ENCODE data around the gene OXA1L.
"Not testable (repeated sequence)": the region's sequence is repeated elsewhere in the genome, so short reads cannot be mapped to it uniquely, and the experiment has no call there.

Gene OXA1L

DNA sequence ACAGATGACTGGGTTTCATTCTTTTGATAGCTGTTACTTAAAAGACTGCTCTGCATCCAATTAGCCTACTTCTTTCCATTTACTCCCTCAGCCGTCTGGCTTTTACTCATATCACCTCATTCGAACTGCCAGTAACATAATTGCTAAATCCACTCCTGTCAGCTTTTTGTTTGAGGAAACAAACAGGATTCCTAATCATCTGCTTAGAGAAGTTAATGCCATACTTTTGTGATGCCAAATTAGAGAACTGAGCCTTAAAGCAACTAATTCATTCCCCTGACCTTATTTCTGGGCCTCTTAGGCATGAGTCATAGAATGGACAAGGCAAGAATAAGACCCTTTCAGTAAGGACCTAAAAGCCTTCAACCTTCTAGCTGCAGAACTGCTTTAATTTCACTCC is 2.9 kb downstream of the OXA1L start:
- no peak for DNase-seq

DNA sequence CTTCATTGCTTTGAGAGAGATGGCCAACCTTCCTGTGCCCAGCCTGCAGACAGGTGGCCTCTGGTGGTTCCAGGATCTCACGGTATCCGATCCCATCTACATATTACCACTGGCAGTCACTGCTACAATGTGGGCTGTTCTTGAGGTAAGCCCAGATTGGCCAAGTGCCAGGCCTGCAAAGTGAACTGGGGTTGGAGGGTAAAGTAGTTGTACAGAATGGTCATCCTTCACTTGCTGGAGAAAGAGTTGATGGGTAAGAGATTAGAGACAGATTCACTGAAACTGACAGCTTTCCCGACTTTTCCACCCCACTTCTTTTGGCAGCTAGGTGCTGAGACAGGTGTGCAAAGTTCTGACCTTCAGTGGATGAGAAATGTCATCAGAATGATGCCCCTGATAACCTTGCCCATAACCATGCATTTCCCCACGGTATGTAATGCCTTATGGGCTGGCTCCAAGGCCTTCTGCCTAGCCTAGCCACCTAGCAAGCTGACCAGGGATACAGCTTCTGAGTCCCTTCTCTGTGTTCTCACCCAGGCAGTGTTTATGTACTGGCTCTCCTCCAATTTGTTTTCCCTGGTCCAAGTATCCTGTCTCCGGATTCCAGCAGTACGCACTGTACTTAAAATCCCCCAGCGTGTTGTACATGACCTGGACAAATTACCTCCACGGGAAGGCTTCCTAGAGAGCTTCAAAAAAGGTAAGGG is 4.1 kb downstream of the OXA1L start:
- DNase-seq = no peak

DNA sequence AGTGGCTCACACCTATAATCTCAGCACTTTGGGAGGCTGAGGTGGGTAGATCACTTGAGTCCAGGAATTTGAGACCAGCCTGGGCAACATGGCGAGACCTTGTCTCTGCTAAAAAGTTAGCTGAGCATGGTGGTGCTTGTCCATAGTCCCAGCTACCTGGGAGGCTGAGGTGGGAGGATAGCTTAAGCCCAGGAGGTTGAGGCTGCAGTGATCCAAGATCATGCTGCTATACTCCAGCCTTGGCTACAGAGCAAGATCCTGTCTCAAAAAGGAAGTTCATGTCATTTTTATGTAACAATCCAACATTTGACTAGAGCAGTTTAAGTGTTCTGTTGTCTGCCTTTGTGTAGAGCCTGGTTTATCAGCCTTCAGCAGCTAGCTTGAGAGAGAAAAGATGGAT is 6.2 kb downstream of the OXA1L start:
- DNase-seq = no peak

DNA sequence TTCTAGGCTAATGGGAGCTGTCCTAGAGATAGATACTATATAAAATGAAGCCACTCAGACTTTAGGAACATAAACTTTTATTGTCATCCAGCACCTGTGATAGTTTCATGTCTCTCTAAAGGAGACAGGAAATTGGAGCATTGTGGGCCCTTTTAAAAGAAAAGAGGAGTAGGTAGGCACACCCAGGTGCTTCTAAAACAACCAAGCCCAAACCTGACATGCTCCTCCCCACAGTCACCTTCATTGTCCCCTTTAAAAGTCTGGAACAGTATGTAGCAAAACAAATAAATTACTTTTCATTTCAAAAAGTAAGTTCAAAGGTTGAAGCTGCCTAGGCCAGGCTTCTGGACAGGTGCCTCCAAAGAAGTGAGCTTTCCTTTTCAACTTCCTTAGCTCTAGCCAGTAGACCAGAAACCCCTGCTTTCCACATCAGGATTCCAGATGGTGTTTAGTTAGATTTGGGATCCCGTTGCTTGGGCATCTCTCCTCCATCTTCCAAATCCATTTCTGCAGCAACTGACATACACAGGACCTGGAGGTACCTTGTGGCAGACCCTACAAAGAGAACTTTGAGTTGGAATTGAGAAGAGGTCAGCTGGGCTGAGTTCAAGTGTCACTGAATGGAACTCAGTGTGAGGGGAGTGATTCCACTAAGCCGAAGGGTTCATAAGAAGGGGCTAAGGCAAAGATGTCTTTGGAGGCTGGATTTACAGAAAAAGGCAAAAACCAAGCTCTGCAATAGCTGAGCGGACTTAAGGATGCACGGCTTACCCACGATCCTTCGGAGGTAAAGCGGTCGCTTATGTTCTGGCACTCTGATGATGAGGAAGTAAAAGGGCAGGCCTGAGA is 6.9 kb downstream of the OXA1L start:
- DNase-seq = no peak

DNA sequence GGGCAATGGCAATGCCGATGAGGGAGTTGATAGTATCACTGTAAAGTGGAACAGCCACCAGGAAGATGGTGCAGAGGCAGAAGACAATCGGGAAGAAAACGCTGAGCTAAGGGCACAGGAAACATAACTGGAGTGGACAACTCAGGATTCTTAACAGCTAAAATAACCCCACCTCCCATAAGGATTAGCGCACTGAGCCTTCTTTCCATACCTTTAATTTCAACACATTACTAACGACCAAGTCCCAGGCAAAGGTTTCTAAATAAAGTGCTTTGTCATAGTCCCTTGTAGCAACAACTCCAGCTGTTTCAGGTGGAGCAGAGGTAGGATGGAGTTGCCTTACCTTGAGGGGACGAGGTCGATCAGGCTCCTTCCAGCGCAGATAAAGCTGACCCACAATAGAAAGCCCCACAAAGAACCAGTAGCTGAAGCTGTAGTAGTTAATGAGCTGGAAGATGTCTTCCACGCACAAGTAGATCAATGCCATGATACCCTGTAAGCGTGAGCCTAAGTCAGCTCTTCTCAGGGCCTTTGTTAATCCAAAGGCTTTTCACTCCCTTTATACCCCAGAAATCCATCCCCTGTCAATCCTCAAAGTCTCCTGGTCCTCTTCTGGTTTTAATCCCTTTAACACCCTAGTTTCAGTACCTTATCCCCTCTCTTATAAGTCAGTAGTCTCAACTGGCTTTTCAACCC is 7.7 kb downstream of the OXA1L start:
- no peak for DNase-seq

DNA sequence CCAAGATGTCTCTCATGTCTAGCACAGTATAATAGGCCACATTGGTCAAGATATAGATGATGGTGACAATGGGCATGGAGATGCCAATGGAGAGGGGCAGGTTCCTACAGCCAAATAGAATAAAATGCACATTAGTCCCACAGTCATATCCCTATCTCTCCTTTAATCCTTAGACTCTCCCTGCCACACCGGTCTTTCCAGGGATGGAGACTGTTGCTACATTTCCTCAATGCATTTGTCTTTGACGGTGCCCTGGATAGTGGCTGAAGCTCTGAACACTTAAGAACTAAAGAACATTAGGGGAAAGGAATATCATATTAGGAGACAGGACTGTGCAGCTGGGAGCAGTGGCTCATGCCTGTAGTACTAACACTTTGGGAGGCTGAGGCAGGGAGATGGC is 9.7 kb downstream of the OXA1L start:
- DNase-seq = no peak

DNA sequence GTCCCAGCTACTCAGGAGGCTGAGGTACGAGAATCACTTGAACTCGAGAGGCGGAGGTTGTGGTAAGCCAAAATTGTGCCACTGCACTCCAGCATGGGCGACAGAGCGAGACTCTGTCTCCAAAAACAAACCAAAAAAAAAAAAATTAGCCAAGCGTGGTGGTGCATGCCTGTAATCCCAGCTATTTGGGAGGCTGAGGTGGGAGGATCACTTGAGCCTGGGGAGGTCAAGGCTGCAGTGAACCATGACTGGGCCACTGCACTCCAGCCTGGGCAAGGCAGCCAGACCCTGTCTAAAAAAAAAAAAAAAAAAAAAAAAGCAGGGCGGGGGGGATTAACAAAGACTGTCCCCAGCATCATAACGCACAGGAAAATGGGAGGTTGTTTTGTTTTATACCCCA is 10.4 kb downstream of the OXA1L start:
- DNase-seq = not testable (repeated sequence)

DNA sequence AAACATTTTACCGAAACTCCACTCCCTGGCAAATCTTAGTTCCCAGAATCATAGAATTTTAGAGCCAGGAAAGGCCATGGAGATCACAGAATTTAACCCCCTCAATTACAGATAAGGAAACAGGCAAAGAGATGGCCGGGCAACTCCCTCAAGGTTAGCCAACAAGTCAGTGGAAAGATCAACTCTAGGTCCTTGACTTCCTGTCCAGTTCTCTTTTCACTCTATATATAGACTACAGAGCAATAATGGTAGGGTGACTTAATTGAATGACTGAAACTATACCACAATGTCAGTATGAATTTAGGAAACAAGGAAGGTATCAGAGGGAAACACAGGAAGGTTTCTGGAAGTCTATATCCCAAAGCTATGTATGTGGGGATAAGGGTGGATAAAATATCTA is 11.6 kb downstream of the OXA1L start:
- DNase-seq = no peak

DNA sequence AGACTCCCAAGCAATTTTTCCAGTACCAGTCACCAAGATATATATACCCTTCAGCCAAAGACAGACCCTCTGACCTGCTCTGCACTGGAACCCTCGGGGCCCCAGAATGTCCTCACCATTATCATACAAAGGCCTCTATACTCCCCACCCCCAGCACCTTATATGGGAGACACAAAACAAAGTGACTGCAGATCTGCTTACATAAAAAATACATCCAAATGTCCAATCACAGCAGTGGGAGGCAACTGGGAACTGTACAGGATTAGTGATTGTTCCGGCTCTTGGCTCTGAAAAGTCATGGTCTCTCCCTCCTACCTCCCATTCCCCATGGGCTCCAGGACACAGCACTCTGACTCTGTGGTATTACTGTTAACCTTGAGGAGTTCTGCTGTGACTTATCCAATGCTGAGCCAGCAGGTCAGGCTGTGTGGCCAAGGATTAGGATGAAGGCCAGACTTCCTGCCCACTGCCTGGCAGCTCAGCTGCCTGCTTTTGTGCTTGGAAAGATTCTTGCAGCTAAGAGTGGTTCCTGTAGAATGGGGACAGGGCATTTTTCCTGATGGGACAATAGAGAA is 13.7 kb downstream of the OXA1L start:
- DNase-seq = no peak

DNA sequence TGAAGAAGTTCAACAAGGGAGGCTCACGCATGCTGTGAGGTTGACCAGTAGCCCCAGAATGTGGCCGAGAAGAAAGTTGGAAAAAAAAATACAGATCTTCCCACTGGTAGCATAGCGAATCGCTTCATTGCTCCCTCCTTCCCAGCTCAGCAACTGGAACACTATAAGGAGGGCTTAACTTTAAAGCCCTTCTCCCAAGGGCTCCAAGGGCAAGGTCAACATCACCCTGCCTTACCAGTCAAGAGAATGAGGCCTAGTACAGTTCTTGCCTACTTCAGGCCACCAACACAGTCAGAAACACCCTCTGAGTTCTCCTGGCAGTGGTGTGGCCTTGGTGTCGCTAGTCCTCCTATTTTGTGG is 14.4 kb downstream of the OXA1L start:
- no peak for DNase-seq

DNA sequence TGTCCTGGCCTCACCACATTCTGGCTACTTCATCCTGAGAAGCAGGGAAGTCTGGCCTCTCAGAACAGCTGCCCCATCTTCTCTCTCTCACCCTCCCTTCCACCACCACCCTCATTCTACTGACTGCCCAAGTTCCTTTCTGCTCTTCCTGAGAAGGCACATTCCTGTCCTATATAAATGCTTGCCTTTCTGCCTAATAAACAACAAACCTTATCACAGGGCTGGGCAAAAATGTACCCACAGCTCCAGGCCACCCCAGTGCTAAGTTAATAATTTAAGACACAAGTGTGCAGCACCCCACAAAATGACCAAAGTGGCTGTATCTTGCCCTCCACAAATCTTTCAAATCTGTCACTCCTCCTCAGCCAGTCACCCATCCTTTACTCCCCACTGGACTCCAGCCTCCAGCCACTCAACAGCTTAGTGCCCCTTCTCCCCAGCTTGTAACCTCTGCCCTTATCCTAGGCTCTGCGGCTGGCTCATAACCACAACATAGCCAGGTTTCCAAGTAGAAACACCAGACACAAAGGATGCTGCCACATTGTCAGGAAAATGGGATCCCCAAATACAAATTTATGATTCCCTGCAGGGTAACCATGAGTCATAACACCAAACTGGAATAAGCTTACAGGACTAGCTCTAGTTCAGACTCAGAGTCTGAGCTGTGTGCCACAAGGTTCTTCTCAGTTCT is 15.0 kb downstream of the OXA1L start:
- peak; percentile 18 for DNase-seq

DNA sequence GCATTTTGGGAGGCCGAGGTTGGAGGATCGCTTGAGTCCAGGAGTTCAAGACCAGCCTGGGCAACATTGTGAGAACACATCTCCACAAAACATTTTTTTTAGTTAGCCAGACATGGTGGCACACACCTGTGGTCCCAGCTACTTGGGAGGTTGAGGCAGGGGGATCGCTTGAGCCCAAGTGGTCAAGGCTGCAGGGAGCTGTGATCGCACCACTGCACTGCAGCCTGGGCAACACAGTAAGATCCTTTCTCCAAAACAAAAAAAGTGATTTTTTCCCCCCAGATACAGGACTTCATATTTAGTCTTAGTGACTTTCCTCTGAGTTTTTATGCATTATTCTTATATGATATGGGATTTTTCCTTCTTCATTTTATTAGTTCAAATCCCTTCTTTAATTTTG is 20.2 kb downstream of the OXA1L start:
- no peak for DNase-seq

DNA sequence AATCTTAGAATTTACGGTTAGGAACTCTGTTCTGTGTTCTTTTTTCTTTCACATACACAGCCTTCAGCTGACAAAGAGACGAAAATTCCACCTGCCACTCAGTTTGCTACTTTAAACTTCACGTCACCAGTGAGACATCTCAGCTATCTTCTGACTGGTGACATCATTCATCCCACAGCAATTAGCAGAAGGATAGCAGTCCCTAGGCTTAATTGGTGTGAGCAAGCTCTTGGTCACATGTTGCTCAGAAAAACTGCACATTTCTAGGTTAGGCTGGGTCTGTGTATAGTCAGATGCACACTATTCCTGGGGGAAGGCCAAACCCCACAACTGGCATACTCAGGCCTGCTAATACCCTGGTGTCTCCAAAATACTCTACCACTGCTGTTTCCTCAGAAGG is 24.8 kb downstream of the OXA1L start:
- DNase-seq = no peak

DNA sequence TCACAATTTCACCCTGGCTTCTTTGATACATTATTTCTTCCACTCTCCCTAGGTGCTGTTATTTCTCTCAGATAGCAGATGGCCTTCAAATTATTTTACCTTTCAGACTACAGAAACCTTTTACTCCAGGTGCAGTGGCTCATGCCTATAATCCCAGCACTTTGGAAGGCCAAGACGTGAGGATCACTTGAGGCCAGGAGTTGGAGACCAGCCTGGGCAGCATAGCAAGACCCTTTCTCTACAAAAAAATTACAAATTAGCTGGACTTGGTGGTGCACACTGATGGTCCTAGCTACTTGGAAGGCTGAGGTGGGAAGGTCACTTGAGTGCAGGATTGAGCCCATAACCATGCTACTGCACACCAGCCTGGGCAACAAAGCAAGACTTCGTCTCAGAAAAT is 25.7 kb downstream of the OXA1L start:
- no peak for DNase-seq

DNA sequence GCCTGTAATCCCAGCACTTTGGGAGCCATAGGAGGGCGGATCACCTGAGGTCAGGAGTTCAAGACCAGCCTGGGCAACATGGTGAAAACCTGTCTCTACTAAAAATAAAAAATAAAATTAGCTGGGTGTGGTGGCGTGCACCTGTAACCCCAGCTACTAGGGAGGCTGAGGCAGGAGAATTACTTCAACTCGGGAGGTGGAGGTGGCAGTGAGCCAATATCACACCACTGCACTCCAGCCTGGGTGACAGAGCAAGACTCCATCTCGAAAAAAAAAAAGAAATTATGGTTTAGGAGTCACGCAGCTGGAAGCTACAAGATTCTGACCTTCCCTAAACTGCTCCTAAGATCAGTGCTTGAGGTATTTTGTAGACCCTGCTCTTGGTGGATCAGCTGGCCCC is 27.1 kb downstream of the OXA1L start:
- not testable (repeated sequence) for DNase-seq

DNA sequence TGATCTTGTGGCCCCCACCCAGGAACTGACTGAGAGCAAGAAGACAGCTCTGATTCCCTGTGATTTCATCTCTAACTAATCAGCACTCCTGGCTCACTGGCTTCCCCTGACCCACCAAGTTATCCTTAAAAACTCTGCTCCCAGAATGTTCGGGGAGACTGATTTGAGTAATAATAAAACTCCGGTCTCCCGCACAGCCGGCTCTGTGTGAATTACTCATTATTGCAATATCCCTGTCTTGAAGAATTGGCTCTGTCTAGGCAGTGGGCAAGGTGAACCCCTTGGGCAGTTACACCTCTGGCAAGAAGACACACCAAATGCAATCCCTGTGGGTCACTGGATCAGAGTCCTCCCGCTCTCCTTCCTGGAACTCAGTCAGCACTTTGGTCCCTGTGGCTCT is 27.5 kb downstream of the OXA1L start:
- DNase-seq = no peak

DNA sequence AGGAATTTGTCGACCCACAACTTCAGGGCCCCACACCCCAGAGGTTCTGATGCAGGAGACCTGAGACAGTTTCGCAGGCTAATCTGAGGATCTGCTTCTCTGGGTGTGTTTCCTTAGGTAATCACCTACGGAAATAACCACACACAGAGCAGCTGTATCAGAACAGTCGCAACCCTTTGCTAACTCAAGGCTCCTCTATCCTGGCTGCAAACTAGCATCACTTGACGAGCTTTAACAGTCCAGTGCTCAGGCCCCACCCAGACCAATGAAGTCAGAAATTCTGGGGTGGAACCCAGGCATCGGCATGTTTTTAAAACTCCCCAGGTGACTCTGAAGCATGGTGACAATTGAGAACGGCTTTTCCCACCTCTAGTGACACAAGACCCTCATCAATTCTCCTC is 28.1 kb downstream of the OXA1L start:
- DNase-seq = no peak

DNA sequence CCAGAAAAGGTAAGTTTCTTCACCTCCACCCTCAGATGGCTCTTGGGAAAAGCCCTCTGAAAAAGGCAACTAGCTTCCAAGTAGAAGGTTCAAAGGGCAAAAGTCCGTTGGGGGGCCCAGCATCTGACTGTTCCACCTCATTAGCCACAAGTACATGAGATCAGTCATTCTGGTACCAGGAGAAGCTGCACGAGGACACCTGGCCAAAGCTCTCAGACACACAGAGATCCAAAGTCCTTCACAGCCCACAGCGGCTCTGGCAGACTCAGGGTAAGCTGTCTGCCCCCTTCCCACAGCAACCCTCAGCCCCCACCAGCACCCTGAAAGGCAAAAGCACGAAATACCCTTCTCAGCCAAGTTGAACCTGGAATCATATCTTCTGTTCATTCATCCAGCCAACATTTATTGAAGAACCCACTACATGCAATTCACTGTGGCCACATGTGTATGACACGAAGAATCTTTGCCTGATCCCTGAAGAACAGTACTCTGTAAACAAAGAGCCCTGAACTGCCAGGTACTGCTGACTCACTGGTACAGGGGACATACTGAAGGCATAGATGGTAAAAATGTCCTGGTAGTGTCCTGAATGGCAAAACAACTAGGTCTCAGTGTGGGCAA is 29.7 kb downstream of the OXA1L start:
- no peak for DNase-seq

DNA sequence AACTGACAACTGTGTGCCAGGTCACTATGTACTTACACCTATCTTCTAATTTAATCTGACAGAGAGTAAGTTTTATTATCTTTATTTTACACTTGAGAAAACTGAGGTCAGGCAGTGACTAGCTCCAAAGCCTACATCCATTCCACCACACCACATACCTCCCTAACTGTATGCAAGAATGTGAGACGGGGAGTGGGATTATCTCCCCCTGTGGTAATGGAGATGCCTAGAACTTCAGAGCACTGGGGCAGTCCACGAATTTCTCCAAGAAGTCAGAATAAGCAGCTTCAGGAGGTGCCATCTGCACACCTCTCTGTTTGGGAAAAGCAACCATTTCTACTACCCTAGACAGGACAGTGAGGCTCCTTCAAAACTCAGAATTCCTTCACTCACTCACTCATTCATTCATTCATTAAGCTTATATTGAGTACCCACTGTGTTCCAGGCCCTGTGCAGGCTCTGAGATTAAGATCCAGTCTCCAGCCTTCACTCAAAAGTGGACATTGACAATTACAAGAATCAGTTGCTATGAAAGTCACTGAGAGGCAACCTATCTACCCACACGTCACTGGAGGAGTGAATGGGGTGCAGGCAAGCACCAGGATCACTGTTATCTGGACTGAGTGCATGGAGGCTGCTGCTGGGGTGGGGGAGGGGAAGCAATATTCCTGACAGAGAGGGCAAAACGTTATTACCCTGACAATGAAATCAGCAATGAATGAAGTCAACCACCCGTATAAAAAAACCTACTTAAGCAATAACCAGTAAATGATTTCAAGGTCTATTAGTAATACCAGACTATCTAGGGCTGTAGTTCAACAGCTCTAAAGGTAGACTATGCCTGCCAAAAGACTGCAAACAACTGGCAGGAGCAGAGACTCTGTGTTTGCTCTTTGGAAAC is 30.8 kb downstream of the OXA1L start:
- DNase-seq = no peak

DNA sequence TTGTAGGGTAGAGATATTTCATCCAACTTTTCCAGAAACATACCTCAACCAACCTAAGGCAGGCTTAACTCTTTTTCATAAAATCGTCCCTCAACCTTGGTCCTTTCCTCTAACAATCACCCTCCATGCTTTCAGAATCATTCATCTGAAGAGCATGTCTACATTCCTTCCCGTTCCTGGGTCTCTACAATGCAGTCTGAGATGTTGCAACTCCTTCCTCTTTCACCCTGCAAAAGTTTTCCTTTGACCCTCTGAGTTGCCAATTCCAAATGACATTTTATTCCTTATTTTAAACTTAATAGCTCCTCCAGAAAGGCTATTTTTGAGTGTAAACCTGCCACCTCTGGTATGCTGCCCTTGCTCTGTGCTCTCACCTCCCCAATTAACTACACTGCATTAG is 32.0 kb downstream of the OXA1L start:
- DNase-seq = no peak

DNA sequence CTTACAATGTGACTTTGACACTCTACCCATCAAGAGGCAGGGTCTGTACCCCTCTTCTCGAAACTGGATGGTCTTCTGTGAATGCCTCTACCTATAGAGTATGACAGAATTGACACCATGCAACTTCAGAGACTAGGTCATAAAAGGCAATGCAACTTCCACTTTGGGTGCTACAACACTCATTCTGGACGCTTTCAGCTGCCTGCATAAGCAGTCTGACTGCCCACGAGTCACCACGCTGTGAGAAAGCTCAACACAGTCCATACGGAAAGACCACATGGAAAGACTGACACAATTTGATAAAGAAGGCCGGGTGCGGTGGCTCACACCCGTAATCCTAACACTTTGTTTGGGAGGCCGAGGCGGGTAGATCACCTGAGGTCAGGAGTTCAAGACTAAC is 33.9 kb downstream of the OXA1L start:
- DNase-seq = no peak

DNA sequence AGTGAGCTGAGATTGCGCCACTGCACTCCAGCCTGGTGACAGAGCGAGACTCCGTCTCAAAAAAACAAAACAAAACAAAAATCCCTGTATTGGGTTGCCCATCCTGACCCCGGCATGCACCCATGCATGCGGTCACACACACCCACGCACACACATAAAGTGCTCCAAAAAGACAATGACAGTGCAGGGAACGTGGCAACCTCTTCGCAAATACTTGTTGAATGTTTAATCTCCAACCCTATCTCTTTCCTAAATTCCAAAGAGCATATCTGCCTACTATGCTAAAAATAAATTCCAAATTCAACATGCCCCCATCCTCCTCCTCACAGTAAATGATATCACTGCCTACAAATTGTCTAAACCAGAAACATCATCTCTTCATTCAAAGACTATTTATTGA is 35.2 kb downstream of the OXA1L start:
- DNase-seq = no peak

Measured in GDM1 (cell line).